WI38 (cell line): ENCODE data around the gene NSD2.
A peak's percentile ranks its signal among the peaks of the same experiment; 100 is the strongest.

ENCODE experiments used
- H3K4me3 ChIP-seq: 2 replicates; pipeline ENCODE4 v1.5.1; 2011; ENCODE audit warnings: low read depth, mild to moderate bottlenecking, control low read depth, low read length
- CTCF ChIP-seq: IDR thresholded peaks from 2 replicates; pipeline ENCODE4 v1.5.1; 2012; ENCODE audit warnings: low read depth, mild to moderate bottlenecking, control low read depth, low read length

The NSD2 gene

GRCh38 chr4:1870578-1871443, at the start of gene NSD2:
Gene NSD2, plus strand, starts transcription at chr4:1871393. Its CDS starts 29,262 bp downstream, at chr4:1900655.
- TF ChIP-seq CTCF, result no peak
- H3K4me3 ChIP-seq, result peak within 1 kb of the TSS; percentile 88

GRCh38 chr4:1821679-1822567, 49.3 kb upstream of the NSD2 start:
- H3K4me3 ChIP-seq, result no peak overlapping the region
- no peak for TF ChIP-seq CTCF

GRCh38 chr4:1822568-1823544, 48.3 kb upstream of the NSD2 start:
- H3K4me3 ChIP-seq, result no peak overlapping the region

GRCh38 chr4:1823545-1823932, 47.7 kb upstream of the NSD2 start:
- TF ChIP-seq CTCF, result no peak
- no peak overlapping the region for H3K4me3 ChIP-seq

More at GRCh38 chr4:1822568-1823544, 48.3 kb upstream of the NSD2 start:
- TF ChIP-seq CTCF, result no peak

GRCh38 chr4:1824746-1825145, 46.4 kb upstream of the NSD2 start:
- TF ChIP-seq CTCF, result no peak
- no peak overlapping the region for H3K4me3 ChIP-seq

GRCh38 chr4:1825326-1825725, 45.9 kb upstream of the NSD2 start:
- no peak overlapping the region for H3K4me3 ChIP-seq
- no peak for TF ChIP-seq CTCF
